Stomach (tissue), 4 donors: ENCODE measurements around the gene ARHGEF1.

Experiments used
- POLR2A ChIP-seq, 4 donors: fragments of 450-650 bp; IDR thresholded peaks; one replicate each; pipeline ENCODE4 v1.6.1; 2016; ENCODE audit warnings: antibody characterized with exemption in 4 of 4, control low read depth in 2 of 4, mild to moderate bottlenecking in 1 of 4, moderate library complexity in 1 of 4
- POLR2AphosphoS5 ChIP-seq, 3 donors: sonication (generic); formaldehyde crosslinking; IDR thresholded peaks; one replicate each; pipeline ENCODE4 v1.6.1; 2016; ENCODE audit warnings: antibody characterized with exemption in 3 of 3
- TF ChIP-seq, protein P1 (sequence below), 7 experiments: fragments of 450-650 bp in 4 of 7; fragments of 200-600 bp in 3 of 7; sonication (generic) in 3 of 7; IDR thresholded peaks; one replicate each; pipeline ENCODE4 v1.5.1; 2016 to 2019; ENCODE audit warnings: antibody characterized with exemption in 7 of 7, control low read depth in 2 of 7, mild to moderate bottlenecking in 1 of 7

DNA sequence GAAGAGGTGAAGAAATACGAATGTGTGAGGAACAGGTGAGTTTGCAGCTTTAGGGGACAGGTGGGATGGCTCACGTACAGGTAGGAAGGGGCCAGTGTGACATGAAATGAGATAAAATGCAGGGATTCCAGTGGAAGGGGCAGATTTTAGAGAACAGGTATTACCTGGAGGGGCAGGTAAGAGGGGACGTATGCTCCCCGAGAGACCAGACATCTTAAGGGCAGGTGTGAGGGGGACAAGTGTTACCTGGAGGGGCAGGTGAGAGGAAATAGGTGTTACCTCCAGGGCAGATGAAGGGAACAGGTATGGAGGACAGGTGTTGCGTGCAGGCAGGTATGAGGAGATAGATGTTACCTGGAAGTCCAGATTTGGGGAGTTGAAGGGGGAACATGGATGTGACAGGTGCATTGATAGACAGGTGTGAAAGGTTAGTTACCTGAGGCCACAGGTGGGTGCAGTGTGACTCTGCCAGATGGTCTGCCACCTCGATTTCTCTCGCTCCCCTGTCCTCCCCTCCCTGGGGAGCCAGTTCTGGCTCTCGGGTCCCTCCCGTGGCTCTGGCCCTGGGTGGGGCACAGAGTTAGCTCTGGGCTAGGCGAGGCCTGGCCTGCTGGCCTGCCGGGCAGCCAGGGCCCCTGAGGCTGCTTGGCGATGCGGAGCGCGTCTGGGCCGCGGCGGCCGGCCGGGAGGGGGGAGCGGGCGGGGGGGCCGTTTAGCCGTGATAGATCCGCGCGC is 43.2 kb downstream of the ARHGEF1 start:
- TF ChIP-seq, protein P1, sequence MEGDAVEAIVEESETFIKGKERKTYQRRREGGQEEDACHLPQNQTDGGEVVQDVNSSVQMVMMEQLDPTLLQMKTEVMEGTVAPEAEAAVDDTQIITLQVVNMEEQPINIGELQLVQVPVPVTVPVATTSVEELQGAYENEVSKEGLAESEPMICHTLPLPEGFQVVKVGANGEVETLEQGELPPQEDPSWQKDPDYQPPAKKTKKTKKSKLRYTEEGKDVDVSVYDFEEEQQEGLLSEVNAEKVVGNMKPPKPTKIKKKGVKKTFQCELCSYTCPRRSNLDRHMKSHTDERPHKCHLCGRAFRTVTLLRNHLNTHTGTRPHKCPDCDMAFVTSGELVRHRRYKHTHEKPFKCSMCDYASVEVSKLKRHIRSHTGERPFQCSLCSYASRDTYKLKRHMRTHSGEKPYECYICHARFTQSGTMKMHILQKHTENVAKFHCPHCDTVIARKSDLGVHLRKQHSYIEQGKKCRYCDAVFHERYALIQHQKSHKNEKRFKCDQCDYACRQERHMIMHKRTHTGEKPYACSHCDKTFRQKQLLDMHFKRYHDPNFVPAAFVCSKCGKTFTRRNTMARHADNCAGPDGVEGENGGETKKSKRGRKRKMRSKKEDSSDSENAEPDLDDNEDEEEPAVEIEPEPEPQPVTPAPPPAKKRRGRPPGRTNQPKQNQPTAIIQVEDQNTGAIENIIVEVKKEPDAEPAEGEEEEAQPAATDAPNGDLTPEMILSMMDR (IDR thresholded peaks at IDR 0.05), result no peak
- TF ChIP-seq POLR2A (IDR thresholded peaks at IDR 0.05) (no peak), POLR2AphosphoS5 (IDR thresholded peaks at IDR 0.05) (no peak)
